ENCODE results near the gene MNT. TPM values are rescaled to one million over a fixed set of nuclear protein-coding genes. Genes with fewer than 3 reads are reported as not detected.

Gene MNT
- total and polyA plus RNA-seq, 4 donors: 1.7 to 5.0 (median 2.6) TPM

DNA sequence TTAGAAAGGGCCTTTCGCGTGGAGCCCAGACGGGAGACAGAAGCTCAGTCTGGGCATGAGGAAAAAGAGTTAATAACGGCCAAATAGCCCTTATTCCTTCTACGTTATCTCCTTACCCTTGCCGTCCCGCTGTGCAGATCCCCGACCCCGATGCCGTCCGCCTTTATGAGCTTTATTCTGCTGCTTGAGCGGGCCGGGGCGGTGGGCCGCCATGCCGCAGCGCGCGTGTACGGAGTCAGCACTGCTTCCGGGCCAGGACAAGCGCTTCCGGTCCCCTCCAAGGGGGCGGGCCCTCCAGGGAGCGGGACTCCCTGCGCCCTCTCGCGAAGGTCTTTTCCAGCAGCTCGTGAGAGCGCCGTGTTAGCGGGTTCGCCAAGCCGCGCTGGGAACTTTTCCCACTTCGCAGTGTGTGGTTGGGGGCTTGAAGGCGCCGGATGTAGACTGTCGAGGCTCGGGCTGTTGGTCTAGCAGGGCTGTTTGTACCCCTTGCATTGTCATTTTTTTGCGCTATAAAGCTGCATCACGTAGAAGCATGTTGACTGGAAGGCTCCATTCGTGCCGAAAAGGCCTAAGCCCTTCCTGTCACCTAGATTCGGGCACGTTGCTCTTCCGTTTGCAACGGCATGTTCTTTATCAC lies 64.5 kb downstream of the MNT start, which contains the start of gene TSR1:
TSR1 (minus strand) TSS at position 243 of the 637 bp plus-strand sequence; CDS start at position 213, 30 bp downstream.
- H3K4me3 ChIP-seq (ENCODE audit: low read depth in 1 of 3, low read length in 3 of 3): peak within 1 kb of the TSS; percentile 73 to 100 (median 97)
- peak within 1 kb of the TSS; percentile 79 to 94 for H3K27ac ChIP-seq (ENCODE audit: low read depth in 1 of 2, low read length in 2 of 2)
- H3K9me3 ChIP-seq (ENCODE audit: control insufficient read depth in 4 of 4, low read length in 3 of 4): no peaks in the 10 kb centered on the region
- WGBS: under 1% methylated on average over 48 of the region's 48 CpGs
- peak; percentile 87 for DNase-seq (ENCODE audit: low spot score)
- H3K9ac ChIP-seq (ENCODE audit: low read depth in 1 of 2, low read length in 2 of 2): peak within 1 kb of the TSS; percentile 80 to 90
- peaks cover 2 to 33% (median 30%) of the 10 kb centered on the region in 4 donors for H3K36me3 ChIP-seq (ENCODE audit: control insufficient read depth in 4 of 4, insufficient read depth in 3 of 4, low read depth in 1 of 4, low read length in 3 of 4)
- H3K27me3 ChIP-seq (ENCODE audit: control insufficient read depth in 4 of 4, insufficient read depth in 4 of 4, low read length in 3 of 4): no peaks in the 10 kb centered on the region
- H3K4me1 ChIP-seq (ENCODE audit: control insufficient read depth in 4 of 4, insufficient read depth in 4 of 4, low read length in 3 of 4): peaks cover 0 to 28% (median 21%) of the 10 kb centered on the region in 4 donors
- TF ChIP-seq RXRA (IDR thresholded peaks at IDR 0.05): peak in 1 of 2 donors; percentile 29
- TF ChIP-seq TAF1 (conservative IDR thresholded peaks at IDR 0.05): peak; percentile 51
- no peak for TF ChIP-seq JUND (IDR thresholded peaks at IDR 0.05)
- TF ChIP-seq FOXA1 (IDR thresholded peaks at IDR 0.05): no peak
- peak; percentile 96 for TF ChIP-seq YY1 (IDR thresholded peaks at IDR 0.05)
- TF ChIP-seq FOXA2 (IDR thresholded peaks at IDR 0.05): no peak
- TF ChIP-seq, protein P1, sequence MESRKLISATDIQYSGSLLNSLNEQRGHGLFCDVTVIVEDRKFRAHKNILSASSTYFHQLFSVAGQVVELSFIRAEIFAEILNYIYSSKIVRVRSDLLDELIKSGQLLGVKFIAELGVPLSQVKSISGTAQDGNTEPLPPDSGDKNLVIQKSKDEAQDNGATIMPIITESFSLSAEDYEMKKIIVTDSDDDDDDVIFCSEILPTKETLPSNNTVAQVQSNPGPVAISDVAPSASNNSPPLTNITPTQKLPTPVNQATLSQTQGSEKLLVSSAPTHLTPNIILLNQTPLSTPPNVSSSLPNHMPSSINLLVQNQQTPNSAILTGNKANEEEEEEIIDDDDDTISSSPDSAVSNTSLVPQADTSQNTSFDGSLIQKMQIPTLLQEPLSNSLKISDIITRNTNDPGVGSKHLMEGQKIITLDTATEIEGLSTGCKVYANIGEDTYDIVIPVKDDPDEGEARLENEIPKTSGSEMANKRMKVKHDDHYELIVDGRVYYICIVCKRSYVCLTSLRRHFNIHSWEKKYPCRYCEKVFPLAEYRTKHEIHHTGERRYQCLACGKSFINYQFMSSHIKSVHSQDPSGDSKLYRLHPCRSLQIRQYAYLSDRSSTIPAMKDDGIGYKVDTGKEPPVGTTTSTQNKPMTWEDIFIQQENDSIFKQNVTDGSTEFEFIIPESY (IDR thresholded peaks at IDR 0.05): peak; percentile 95
- TF ChIP-seq, protein P2, sequence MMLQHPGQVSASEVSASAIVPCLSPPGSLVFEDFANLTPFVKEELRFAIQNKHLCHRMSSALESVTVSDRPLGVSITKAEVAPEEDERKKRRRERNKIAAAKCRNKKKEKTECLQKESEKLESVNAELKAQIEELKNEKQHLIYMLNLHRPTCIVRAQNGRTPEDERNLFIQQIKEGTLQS (IDR thresholded peaks at IDR 0.05): no peak
- TF ChIP-seq, protein P3, sequence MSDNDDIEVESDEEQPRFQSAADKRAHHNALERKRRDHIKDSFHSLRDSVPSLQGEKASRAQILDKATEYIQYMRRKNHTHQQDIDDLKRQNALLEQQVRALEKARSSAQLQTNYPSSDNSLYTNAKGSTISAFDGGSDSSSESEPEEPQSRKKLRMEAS (IDR thresholded peaks at IDR 0.05): peak; percentile 69
- TF ChIP-seq, protein P4, sequence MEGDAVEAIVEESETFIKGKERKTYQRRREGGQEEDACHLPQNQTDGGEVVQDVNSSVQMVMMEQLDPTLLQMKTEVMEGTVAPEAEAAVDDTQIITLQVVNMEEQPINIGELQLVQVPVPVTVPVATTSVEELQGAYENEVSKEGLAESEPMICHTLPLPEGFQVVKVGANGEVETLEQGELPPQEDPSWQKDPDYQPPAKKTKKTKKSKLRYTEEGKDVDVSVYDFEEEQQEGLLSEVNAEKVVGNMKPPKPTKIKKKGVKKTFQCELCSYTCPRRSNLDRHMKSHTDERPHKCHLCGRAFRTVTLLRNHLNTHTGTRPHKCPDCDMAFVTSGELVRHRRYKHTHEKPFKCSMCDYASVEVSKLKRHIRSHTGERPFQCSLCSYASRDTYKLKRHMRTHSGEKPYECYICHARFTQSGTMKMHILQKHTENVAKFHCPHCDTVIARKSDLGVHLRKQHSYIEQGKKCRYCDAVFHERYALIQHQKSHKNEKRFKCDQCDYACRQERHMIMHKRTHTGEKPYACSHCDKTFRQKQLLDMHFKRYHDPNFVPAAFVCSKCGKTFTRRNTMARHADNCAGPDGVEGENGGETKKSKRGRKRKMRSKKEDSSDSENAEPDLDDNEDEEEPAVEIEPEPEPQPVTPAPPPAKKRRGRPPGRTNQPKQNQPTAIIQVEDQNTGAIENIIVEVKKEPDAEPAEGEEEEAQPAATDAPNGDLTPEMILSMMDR (IDR thresholded peaks at IDR 0.05; ENCODE audit: low read depth, low read length, missing input control): peak; percentile 1
- TF ChIP-seq NR2F2 (IDR thresholded peaks at IDR 0.05): no peak
- TF ChIP-seq HNF4A (conservative IDR thresholded peaks at IDR 0.05): no peak
- TF ChIP-seq HNF4G (IDR thresholded peaks at IDR 0.05): no peak
- TF ChIP-seq, protein P5, sequence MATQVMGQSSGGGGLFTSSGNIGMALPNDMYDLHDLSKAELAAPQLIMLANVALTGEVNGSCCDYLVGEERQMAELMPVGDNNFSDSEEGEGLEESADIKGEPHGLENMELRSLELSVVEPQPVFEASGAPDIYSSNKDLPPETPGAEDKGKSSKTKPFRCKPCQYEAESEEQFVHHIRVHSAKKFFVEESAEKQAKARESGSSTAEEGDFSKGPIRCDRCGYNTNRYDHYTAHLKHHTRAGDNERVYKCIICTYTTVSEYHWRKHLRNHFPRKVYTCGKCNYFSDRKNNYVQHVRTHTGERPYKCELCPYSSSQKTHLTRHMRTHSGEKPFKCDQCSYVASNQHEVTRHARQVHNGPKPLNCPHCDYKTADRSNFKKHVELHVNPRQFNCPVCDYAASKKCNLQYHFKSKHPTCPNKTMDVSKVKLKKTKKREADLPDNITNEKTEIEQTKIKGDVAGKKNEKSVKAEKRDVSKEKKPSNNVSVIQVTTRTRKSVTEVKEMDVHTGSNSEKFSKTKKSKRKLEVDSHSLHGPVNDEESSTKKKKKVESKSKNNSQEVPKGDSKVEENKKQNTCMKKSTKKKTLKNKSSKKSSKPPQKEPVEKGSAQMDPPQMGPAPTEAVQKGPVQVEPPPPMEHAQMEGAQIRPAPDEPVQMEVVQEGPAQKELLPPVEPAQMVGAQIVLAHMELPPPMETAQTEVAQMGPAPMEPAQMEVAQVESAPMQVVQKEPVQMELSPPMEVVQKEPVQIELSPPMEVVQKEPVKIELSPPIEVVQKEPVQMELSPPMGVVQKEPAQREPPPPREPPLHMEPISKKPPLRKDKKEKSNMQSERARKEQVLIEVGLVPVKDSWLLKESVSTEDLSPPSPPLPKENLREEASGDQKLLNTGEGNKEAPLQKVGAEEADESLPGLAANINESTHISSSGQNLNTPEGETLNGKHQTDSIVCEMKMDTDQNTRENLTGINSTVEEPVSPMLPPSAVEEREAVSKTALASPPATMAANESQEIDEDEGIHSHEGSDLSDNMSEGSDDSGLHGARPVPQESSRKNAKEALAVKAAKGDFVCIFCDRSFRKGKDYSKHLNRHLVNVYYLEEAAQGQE (IDR thresholded peaks at IDR 0.05): peak; percentile 42
- TF ChIP-seq EGR1 (IDR thresholded peaks at IDR 0.05; ENCODE audit: low read depth in 2 of 2): no peak
- peak; percentile 92 to 97 for TF ChIP-seq GABPA (IDR thresholded peaks at IDR 0.05 in 1 of 2, conservative IDR thresholded peaks at IDR 0.05 in 1 of 2)
- peak; percentile 38 to 54 for TF ChIP-seq RAD21 (IDR thresholded peaks at IDR 0.05)
- TF ChIP-seq SP1 (IDR thresholded peaks at IDR 0.05): peak; percentile 62

Measured in liver (tissue), 9 donors.